Measurements from ENCODE around the gene CPB2.

- TF ChIP-seq POLR2A (IDR thresholded peaks at IDR 0.05) = no peak
- TF ChIP-seq, protein P1, sequence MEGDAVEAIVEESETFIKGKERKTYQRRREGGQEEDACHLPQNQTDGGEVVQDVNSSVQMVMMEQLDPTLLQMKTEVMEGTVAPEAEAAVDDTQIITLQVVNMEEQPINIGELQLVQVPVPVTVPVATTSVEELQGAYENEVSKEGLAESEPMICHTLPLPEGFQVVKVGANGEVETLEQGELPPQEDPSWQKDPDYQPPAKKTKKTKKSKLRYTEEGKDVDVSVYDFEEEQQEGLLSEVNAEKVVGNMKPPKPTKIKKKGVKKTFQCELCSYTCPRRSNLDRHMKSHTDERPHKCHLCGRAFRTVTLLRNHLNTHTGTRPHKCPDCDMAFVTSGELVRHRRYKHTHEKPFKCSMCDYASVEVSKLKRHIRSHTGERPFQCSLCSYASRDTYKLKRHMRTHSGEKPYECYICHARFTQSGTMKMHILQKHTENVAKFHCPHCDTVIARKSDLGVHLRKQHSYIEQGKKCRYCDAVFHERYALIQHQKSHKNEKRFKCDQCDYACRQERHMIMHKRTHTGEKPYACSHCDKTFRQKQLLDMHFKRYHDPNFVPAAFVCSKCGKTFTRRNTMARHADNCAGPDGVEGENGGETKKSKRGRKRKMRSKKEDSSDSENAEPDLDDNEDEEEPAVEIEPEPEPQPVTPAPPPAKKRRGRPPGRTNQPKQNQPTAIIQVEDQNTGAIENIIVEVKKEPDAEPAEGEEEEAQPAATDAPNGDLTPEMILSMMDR (IDR thresholded peaks at IDR 0.05) = no peak
Observed at GRCh38 chr13:46111151-46111550, 6.3 kb upstream of the CPB2 start.
